GM18861 (cell line): ENCODE measurements around the gene DDX51.
"Not testable (repeated sequence)": the region's sequence is repeated elsewhere in the genome, so short reads cannot be mapped to it uniquely, and the experiment has no call there.

Experiments used
- ATAC-seq: cut with Tn5 transposase; IDR thresholded peaks from one replicate; pipeline ENCODE4 v1.9.1; 2021; ENCODE audit not compliant: unreplicated experiment

DDX51 gene

DNA sequence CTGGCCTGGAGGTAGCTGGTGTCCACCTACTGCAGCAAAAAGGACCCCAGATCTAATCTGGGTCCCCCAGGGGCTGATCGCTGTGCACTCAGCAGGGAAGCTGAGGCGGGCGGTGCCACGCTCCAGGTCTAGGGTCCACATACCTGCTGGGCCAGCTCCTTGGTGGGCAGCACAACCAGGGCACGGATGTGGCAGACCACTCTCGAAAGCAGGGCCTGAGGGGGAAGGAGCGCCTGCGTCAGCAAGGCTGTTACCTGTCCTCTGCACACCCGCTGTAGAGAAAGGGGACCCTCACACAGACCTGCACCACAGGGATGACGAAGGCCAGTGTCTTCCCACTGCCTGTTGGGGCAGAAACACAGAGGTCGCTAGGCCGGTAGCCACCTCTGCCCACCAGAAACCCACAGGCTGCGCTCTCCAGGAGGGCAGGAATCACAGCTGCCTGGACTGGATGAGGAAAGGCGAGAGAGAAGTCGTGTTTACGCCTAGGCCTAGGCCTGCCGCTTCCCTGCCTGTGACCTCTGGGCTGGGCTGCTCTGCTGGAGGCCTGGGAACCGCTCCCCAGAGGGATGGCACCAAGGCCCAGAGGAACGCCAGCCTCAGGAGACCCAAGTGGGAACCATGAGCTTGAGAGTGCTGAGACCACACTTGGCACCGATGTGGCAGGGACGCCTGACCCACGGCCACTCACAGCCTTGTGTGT is 2.0 kb downstream of the DDX51 start:
- no peak for ATAC-seq

DNA sequence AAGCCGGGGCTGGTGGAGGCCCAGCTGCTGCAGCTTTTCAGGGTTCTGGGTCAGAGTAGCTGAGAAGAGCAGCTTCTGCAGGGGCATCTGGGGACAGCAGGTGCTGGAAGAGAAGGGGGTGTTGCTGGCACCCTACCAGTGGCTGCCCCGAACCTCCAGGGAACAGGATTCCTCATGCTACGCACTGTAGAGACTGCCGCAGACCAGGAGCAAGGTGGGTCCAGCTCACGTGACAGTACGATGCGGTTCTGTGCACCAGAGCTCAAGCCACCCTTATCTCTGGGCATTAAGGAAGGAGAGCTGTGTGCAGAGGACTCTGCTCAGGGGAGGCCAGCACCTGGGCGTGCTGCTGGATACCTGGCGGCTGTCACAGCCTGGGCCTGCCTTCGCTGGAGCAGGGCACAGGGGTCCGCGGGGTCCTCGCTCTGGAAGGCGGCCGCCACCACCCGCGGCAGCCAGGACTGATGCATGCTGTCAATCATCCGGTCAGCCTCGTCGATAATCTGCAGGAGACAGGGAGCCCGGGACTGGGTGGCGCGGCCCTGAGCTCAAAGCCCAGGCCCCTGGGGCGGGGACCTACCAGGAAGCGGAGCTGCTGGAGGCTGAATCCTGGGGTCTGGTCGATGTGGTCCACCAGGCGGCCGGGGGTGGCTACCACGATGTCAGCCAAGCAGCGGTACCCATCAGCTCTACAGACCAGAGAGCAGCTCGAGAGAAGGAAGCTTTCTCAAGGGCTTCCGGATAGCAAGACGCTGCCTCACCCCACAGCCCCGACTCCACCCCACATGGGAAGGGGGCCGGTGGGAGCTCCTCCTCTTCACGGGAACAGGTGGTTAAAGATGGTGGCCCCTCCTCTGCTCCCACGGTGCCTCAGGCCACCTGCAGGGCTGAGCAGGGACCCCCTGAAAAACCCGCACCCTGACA is 2.9 kb downstream of the DDX51 start:
- ATAC-seq: no peak

DNA sequence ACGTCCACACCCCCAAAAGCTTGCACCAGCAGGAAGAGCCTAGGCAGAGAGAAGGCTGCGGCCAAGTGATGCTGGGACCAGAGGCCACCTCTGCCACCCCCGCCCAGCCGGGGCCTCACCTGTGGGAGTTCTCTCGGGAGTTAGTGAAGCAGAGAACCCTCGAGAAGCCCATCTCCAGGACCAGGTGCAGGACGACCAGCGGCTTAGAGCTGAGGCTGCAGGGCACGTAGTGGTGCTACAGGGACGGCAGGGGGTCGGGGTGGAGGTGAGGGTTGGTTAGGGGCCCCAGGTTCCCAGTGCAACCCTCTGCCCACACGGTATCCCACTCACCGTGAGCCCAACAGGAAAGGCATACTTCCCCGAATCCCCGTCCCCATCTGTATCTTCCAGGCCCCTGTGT is 3.6 kb downstream of the DDX51 start:
- ATAC-seq: no peak

DNA sequence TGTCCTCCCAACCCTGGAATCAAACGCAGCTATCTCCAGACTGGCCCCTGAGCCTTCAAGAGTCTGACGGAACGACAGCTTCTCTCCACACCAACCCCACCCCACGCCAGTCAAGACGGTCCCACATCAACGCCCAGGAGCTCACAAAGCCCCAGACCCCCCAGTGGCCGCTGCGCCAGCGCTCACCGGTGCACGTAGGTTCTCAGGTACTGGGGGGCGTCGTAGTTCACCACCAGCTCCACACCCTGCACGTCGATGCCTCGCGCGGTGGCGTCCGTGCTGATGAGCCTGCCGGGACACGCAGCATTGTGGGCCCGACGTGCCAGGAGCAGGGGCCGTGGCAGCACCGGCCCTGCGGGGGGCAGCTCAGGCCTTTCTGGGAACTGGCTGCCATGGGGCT is 4.2 kb downstream of the DDX51 start:
- ATAC-seq: no peak

DNA sequence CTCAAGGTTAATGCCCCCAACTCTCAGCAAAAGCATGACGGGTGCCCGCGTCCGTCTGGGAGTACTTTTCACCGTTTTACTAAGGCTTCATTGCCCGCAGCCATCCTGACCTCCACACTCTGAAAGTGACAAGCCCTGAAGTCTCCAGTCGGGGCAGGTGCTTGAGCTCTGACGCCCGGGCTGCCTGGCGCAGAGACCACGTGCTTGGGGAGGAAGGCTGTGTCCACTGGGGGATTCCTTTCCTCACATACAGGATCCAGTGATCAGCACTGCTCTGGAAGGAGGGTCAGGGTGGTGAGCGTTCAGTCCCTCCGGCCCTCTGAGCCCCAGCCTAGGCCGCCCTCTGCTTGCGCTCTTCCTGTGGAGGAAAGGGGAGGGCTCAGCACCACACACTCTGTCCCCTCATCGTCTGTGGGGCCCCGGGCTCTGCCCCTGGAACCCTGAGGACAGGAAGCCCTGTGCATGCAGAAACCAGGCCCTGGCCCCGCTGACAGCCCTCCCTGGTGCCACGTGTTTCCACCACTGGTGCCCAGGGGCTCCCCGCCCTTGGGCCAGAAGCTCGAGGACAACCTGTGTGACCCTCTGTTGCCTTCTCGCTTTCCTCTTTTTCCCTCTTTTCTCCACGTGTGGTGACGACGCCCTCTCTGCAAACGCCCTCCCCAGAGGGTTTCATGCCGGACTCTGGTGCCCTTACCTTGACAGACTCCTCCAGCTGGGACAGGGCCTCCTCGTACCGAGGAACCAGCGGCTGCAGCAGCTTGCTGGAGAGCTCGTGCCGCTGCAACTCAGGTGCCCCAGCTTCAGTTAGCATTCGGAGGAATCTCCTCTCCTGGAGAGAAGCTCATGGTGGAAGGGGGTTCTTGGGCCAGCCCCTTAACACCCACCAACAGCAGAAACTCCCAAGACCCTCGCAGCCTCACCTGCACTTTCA is 4.9 kb downstream of the DDX51 start:
- no peak for ATAC-seq

DNA sequence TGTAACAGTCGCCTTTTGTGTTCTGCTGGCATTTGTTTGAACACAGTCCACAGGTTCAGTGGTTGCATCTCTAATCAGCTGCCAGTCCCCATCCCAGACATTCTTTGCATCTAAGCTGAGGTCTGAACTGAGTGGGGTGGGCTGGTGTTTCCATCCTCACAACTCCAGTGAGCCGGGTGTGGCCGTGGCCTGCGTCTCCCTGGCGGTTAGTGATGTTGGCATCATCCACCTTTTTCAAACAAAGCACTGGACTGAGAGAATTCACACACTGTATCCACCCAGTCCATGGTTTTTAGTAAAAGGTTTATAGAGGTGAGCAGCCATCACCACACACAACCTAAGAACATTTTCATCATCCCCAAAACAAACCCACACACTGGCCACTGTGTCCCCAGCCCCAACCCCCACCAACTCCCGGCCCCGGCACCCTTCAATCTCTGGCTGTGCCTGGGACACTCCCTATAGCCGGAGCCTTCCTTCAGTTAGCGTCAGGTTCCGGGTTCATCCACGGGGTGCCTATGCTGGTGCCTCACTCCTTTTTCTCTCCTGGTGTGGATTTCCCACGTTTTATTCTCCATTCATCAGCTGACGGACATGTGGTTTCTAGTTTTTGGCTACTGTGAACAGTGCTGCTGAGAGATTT is 6.5 kb downstream of the DDX51 start:
- no peak for ATAC-seq

DNA sequence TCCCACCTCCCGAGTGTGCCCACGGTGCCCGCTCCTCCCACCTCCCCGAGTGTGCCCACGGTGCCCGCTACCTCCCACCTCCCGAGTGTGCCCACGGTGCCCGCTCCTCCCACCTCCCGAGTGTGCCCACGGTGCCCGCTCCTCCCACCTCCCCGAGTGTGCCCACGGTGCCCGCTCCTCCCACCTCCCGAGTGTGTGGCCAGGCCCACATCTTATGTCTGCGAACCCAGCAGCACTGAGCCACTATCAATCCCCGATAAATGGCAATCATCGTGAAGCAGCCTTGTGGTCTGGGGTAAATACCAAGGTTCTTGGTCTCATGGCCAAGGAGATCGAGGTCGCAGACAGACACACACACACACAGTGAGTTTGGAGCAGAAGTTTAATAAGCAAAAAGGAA is 7.9 kb downstream of the DDX51 start:
- not testable (repeated sequence) for ATAC-seq

DNA sequence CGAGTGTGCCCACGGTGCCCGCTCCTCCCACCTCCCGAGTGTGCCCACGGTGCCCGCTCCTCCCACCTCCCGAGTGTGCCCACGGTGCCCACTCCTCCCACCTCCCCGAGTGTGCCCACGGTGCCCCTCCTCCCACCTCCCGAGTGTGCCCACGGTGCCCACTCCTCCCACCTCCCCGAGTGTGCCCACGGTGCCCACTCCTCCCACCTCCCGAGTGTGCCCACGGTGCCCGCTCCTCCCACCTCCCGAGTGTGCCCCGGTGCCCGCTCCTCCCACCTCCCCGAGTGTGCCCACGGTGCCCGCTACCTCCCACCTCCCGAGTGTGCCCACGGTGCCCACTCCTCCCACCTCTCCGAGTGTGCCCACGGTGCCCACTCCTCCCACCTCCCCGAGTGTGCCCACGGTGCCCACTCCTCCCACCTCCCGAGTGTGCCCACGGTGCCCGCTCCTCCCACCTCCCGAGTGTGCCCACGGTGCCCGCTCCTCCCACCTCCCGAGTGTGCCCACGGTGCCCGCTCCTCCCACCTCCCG is 9.4 kb downstream of the DDX51 start:
- ATAC-seq: not testable (repeated sequence)

DNA sequence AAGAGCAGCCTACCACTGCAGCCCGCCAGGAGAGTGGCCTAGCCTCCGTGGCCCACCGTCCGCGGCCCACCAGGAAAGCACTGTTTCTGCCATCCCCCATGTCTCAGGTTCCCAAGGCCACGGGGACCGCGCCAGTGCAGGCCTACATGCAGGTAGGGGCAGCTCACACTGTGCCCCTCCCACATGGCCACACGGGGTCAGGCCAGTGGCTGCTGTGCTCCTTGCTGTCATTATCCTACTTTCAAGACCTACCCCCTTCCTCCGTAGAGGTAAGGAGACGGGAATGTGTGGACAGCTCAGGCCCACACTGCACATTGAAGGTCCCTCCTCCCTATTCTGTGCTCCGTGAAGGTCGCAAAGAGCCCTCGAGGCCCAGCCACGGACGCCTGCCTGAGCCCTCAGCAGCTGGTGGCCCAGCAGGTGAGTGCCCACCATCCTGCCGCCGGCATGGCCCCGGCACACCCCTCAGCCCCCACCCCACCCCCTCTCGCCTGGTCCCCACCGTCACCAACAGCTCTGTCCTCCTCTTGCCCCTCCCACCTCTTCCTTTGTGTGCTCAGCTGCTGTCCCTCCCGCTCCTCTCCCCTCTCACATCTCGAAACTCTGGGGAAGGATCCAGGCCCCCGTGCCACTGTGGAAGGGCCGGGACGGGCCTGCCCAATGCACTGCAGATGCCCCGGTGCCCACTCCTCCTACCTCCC is 10.0 kb downstream of the DDX51 start:
- ATAC-seq: no peak

DNA sequence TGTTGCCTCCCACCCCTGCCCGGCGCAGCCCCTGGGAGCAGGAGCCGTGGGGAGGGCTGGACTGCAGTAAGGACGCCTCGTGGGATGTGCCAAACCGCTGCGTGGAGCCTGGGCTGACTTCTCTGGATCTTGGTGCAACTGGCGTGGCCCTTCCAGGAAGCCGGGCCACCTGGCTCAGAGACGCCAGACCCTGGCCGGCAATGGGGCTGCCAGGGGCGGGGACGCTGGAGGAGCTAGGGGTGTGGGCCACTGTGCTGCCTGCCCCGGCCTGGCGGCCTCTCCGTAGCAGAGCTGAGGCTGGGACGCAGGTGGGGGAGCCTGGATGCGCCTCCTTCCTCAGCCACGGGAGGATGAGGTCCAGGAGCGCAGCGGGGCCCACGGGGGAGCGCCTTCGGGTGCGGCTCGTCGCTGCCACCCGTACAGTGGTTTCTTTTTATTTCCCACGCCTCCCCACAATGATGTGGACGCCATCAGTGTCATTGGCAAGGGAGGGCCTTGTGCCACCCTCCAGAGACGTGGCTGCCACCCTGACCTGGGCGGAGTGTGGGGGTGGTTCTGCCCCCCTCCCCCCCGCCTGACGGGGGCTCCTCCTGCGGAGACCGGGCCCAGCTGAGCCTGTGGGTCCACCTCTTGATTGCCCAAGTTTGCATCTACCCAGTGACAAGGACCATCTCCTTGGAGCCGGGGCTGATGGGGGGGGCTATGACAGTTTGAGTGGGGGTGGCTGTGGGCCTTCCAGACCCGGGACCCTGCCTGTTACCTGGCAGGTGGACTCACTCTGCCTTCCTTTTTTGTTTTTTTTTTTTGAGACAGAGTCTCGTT is 11.3 kb downstream of the DDX51 start:
- ATAC-seq: no peak

DNA sequence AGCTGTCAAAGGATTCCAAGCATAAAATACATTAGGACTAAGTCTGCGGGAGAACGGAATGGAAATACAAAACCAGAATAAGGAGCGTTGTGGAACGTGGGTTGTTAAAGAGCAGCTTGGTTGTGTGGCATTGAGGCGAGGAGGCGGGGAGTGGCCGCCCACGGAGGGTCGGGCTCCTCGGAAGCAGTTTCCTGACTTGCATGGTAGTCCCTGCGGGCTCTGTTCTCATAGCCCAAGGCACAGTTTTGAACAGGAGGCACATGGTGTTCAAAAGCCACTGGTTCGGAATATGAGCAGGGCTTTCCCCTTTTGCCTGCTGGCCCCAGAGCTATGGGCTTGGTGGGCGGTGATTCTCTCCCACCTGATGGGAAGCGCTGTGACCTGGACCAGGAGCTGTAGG is 12.2 kb downstream of the DDX51 start:
- no peak for ATAC-seq

DNA sequence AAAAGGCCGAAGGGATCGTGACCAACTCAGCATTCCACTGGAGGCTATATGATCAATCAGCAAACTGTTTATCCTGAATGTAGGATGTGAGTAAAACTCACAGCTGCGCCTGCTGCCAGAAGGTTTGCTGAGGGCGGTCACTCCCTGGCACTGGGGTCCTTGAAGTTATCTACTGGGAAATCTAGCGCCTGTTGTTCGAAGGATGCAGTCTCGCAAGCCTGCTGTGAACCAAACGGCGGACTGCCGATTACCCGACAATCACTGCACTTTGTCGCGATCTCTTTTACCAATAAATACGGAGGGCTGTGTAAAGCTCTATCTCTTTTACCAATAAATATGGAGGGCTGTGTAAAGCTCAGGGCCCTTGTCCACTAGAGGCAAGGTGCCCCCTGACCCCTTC is 12.9 kb downstream of the DDX51 start:
- ATAC-seq: no peak

DNA sequence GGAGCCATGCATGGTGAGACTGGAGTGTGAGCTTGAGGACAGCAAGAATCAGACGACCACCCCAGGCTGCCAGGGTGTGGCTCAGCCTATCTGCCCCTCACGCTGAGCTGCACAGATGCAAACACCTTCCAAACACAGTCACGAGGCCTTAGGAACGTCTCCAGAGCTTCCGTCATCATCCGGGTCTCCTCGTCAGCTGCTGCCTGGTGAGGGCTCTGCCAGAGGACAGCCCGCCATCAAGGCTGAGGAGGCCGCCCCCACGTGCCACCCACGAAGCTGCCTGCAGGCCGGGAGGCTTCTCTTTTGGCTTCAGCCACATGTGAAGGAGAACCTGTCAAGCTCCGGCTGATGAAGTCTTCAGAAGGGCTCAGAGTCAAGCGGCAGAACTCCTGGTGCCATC is 13.4 kb downstream of the DDX51 start:
- no peak for ATAC-seq

DNA sequence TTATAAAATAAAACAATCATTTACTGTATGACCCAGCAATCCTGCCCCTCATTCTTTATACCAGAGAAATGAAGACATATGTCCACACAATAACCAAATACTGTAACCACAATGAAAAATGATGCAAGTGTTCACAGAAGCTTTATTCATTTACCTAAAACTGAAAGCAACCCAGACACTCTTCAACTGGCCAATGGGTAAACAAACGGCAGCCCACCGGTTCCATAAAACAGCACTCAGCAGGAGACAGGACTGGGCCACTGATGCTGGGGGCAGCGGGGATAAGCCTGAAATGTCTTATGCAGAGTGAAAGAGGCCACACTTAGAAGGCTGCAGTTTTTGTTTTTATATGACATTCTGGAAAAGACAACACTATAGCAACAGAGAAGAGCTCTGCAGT is 15.1 kb downstream of the DDX51 start:
- ATAC-seq: no peak

DNA sequence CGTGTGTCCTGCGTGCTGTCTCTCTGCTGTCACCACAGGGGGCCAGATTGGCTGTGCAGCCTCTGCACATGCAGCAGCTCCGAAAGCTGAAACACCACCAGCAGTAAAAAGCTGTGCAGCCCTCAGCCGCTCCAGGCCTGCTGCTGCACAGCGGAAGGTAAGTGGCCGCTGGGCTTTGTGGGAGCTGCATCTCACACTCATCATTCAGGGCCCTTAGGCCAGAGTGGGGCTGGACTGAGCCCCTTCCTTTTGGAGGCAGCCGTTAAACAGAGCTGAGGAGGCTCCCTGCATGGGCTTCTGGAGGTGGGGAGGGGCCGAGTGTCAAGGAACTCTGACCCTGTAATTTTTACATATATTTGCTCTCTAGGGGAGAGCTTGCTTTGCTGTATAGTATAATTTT is 17.1 kb downstream of the DDX51 start:
- no peak for ATAC-seq

DNA sequence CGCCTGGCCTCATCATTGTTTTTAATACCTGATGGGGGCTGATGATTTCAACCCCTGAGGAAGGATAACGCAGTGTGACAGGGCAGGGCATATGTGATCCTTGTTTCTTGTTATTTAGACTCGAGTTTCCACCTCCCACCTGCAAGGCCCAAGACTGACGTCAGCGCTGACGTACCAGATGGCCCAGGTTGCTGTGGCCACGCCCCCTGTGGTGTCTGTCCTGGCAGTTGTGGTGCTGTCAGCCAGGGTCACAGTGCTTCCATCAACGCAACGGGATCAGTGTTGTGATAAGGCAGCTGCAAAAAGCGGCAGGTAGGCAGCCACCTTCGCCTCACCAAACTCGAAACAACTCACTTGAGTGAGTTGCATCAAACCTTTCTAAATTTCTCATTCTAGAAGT is 18.4 kb downstream of the DDX51 start:
- ATAC-seq: no peak

DNA sequence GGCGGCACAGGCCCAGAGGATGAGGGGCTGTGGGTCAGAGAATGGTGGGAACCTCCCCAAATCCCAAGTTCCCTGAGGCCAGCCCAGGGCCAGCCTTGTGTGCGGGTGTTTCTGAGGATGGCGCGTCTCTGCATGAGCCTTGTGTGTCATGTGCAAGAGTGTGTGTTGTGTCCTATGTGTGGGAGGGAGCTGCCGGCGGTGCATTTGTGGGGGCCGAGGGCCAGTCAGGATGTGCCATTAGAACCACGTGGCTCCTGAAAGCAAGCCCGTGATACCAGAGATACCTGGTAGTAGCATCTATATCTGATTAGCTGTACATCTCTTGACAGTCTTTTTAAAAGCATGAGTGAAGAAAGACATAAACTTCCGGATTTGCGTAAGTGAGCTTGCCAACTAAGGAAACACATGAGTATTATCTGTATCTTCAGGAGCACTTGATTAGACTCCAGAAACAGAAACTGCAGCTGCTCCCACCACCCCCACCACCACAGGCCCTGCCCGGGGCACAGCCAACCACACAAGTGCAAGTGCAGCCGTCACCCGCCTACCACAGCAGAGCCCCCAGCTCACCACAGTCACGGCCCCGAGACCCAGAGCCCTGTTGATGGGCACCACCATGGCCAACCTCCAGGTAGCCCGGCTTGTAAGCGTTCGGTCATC is 19.2 kb downstream of the DDX51 start:
- ATAC-seq: no peak

DNA sequence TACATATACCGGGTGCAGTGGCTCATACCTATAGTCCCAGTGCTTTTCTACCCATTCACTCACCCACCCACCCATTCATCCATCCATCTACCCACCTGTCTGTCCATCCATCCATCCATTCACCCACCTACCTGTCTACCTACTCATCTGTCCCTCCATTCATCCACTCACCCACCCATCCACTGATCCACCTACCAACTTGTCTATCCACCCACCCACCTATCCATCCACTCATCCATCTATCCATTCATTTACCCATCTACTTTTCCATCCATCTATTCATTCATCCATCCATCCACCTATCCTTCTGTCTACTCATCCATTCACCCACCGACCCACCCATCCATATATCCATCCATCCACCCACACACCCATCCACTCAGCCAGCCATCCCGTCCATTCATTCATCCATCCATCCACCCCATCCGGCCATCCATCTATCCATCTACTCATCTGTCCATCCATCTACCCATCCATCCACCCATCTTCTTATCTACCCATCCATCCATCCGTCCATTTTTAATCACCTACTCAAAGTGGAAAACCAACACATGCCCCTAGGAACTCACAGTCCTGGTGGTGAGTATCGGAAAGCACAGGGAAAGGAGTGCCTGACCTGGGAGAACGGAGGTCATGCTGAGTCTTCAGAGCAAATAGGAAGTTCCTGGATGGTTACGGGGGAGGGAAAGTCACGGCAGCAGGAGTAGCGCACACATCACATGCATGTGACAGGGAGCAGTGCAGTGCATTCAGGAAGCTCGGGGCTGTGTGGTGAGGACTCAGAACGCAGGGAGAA is 20.0 kb downstream of the DDX51 start:
- ATAC-seq: no peak
